ENCODE measurements around the gene CDC42EP1.
"Not testable (repeated sequence)": the region's sequence is repeated elsewhere in the genome, so short reads cannot be mapped to it uniquely, and the experiment has no call there.

CDC42EP1 gene

DNA sequence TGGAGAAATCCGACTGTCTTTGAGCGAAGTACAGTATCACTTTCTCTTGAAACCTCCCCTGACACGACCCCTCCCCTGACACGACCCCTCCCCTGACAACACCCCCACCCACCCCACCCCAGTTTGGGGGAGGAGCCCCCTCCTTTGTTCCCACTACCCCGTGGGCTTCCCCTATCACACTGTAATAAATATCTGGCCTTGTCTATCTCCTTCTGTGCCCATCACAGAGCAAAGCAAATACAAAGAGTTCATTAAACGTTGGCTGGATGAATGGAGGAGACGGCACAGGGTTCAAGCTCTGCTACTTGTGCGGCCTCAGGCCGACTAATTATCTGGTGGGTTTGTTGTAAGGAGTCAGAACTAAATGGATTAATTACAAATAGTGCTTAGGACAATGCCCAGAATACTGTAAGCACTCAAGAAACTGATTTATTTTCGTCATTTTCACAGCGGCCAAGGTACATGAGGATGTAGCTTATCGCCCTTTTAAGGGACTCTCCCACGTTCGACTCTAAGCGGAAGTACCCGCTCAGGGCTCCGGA lies 47.7 kb downstream of the CDC42EP1 start:
- DNase-seq = no peak
- intact Hi-C loops (cut with DNase I) = no loop called here

DNA sequence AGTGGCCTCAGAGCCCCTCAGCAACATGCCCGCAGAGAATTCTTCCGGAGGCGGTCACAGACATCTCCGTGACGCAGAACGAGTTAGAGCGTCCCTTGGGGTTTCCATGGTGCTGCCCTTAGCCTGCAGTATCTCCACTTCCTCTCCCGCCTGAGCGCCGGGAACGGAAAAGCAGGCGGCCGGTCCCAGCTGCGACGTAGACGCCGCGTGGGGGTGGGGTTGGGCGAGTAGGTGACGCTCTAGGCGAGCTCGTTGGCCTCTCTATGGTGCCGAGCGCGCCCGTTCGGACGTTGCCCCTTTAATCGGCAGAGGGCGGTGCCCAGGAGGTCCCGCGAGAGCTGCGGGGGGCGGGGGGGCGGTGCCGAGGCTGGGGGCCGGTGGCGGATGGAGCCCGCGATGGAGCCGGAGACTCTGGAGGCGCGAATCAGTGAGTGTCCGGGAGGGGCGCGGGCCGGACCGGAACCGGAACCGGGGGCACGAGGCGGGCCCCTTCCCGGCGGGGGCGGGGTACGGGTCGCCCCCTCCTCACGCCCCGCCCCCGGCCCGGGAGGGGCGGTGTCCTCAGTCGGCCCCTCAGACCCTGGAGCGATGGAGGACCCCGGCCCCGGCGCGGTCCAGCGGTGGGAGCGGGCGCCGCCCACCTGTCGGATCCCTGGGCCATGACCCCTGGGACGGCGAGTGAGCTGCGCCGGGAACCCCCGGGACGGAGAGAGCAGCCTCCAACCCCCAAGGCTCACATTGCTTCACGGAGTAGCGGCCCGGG lies 48.4 kb downstream of the CDC42EP1 start, which contains the start of gene GGA1:
Gene GGA1 (plus strand): TSS at position 358 of the 763 bp plus-strand sequence. CDS start 27 bp downstream, at position 385.
- DNase-seq = peak; percentile 91 to 99 (median 94)
- intact Hi-C loops (cut with DNase I) = no loop called here

DNA sequence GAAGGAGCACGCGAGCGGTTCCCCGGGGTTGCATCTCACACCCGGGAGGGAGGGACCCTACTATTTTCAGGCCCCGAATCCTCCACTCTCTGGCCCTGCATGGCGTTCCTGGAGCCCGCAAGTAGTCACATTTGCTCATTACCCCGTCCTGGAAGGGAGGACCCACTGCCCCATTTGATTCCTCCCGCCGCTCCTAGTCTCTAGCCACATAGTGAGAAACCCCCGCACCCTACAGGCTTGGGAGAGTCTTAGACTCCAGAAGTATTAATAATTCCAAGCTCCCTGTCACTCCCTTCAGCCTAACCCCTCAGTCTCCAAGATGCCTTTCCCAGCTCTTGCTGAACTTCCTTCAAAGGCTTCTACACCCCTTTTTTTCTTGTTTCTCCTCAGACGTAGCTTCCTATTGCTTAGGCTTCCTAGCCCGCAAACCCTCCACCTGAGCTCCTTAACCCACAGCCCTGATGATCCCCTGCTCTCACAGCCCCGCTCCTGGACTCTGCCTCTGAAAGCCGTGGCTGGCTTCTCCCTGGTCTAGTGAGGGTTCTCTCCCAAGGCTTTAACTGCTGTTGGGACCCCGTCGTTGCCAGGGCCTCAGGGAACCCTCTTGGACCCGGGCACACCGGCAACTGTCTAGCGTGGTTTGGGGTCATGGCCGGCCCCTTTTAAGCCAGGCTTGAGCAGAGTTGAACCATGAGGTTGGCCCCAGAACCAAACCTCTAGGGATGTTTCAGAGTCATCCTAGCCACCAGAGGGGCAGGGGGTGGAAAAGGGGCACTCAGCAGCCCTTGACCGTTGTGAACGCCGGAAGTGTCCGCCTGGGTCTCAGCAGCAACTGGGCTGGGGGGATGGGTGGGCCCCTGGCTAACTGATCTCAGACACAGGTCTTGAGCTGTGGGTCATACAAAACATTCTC lies 49.2 kb downstream of the CDC42EP1 start:
- peak in 3 of 10 donors; percentile 10 to 30 (median 21) for DNase-seq
- intact Hi-C loops (cut with DNase I) = no loop called here

DNA sequence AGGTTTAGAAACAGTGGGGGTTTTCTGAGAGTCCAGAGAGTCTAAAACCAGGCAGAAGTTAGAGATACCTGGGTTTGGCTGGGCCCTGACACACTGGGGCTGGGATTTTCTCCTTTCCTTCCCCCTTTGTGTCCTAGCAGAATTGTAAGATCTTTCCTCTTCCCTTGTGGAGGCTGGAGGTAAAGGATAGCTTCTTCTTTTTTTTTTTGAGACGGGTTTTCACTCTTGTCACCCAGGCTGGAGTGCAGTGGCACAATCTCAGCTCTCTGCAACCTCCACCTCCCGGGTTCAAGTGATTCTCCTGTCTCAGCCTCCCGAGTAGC lies 49.8 kb downstream of the CDC42EP1 start:
- intact Hi-C loops (cut with DNase I); DNase-seq: not testable (repeated sequence)

DNA sequence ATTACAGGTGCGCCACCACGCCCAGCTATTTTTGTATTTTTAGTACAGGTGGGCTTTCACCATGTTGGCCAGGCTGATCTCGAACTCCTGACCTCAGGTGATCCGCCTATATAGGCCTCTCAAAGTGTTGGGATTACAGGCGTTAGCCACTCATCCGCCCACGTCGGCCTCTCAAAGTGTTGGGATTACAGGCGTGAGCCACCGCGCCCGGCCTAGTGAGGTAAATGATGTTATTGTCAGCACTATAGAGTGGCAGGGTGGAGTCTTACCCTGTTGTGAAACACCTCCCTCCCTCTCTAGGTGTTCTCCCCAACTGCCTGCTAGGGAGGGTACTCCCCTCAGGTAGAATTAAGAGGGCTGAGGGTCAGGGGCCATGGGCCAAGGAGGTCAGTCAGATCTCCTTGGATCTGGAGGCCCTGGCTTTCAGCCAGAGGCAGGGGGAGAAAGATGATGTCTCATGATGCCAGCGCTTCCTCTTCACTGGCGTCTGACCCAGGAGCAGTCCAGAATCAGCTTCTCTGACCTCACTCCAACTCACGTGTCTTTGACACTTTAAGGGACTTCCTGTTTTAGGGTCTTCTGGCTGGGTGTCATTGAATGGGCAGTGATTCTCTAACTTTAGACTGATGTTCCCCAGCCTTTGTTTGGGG lies 50.3 kb downstream of the CDC42EP1 start:
- DNase-seq = no peak
- intact Hi-C loops (cut with DNase I) = no loop called here

DNA sequence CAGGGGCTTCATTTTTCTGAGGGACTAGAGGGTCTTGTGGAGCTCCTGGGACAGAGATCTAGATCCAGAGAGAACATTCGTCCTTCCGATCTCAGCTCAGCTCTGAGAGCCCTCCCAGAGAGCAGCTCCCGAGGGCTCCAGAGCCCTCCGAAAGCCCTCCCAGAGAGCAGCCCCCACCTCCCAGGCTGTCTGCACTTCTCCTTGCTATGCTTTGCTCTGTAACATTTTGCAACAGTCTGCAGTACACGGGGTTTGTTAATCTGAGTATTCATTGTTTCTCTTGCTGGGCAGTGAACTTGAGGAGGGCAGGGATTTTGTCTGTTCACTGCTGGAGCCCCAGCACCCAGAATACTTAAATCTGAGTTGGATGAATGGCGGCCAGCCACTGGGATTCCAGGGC lies 50.9 kb downstream of the CDC42EP1 start:
- intact Hi-C loops (cut with DNase I) = no loop called here
- no peak for DNase-seq

DNA sequence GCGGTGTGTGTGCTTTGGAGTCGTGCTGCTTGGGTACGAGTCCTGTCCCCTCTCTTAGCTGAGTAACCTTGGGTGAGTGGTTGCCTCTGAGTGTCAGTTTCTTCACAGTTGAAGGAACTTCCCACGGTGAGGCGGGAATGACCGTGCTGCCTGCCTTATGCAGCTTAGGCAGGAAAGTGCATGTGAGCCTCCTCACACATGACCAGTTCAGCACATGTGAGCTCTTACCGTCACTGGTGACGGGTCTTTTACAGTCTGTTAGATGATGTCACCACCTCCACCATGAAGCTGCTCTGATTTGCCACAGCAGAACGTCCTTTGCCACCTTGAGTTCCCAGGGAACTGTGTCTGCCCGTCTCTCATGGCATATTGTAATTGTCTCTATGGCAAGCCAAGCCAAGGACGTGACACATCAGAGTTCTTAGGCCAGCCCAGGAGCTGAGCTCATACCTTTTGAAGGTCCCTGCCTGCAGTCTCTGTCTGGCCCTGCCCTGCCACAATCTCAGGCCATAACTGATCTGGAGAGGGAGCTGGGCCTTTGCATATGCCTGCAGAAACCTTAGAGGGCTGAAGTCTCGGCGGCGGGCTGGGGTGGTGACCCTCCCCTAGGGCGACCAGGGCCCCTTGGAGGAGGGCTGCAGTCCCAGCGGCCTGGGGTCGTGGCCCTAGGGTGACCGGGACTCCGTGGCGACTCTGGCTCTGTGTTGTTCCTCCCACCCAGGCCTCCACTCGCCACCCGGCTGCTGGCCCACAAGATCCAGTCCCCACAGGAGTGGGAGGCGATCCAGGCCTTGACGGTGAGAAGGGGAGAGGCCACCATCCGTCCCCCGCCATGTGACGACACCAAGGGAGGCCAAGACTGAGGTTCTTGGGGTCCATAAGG lies 56.2 kb downstream of the CDC42EP1 start:
- intact Hi-C loops (cut with DNase I) = no loop called here
- DNase-seq = no peak

DNA sequence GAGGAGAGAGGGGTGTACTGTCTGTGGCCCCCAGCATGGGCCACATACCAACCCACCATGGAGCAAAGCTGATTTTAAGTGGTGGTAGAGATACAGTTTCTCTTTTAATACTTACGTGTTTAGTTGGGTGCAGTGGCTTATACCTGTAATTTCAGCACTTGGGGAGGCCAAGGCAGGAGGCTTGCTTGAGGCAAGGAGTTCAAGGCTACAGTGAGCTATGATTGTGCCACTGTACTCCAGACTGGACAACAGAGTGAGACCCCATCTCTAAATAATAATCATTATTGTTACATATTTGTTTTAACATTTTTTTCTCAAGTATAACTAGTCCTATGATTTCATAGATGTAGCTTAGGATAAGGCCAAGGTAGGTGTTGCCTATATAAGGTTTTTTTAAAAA lies 57.2 kb downstream of the CDC42EP1 start:
- intact Hi-C loops (cut with DNase I) = no loop called here
- no peak for DNase-seq

DNA sequence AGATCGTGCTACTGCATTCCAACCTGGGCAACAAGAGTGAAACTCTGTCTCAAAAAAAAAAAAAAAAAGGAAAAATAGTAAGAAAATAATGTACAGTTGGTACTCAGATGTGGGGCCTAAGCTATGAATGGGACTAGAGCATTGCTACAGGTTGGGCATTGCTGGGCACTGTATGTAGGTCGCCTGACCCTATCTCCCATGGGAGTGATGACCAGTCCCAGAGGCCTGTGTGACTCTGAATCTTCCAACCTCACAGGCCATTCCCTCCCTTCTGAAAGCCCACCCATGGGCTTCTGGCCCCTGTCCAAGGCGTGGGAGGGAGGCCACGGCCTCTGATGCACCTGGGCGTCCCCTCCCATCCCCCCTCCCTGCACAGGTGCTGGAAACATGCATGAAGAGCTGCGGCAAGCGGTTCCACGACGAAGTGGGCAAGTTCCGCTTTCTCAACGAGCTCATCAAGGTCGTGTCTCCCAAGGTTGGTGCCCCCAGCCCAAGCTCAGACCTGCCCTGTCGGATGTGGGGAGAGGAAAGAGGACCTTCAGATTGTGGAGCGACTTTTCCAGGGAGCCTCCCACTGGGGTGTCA lies 57.9 kb downstream of the CDC42EP1 start:
- intact Hi-C loops (cut with DNase I) = no loop called here

DNA sequence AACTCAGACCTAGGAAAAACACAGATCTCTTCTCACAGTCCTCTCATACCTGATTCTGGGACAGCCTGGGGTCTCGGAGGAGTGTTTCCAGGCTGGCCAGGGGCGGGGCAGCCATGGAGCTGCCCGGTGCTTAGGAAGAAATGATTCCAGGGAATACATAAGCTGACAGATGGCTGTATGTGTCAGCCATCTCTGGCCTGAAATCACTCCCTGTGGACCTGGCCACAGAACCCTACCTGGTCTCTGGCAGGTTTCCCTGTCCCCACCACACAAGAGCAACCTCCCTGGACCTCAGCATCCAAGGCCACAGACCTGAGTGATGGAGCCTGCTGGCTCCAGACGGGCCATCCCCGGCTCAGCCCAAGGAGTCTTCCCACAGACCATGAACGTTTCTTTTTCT lies 58.4 kb downstream of the CDC42EP1 start:
- no peak for DNase-seq
- intact Hi-C loops (cut with DNase I) = no loop called here

More for the DNA sequence above, 57.9 kb downstream of the CDC42EP1 start:
- no peak for DNase-seq

All from posterior cingulate gyrus (tissue), 11 donors.